HG02610 (cell line): ENCODE data around the gene ATAD2B.
A peak's percentile ranks its signal among the peaks of the same experiment; 100 is the strongest.
"Not testable (repeated sequence)": the region's sequence is repeated elsewhere in the genome, so short reads cannot be mapped to it uniquely, and the experiment has no call there.

Source experiments
- ATAC-seq: cut with Tn5 transposase; IDR thresholded peaks from one replicate; pipeline ENCODE4 v1.9.1; 2021; ENCODE audit warnings: mild to moderate bottlenecking, moderate library complexity; ENCODE audit not compliant: unreplicated experiment

ATAD2B gene

DNA sequence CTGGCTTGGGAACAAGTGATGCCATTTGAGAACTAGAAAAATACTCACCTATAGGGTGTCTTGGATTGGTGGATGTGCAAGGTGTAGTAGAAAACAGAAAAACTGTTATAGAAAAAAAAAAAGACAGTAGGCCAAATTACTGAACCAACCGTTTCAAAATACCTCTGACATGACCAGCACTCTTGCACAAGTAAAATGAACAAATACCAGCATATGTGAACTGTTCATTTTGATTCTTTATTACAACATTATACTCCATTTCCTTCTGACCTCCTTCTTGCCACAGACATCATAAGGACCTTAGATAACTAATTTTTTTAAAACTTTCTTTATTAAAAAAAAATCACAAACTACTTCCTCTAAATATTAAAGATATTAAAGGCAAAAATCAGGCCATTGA is 125.5 kb downstream of the ATAD2B start:
- no peak for ATAC-seq

GRCh38 chr2:23794234-23794633 is 132.7 kb downstream of the ATAD2B start:
- ATAC-seq: no peak

- no peak for ATAC-seq
Measured at GRCh38 chr2:23793476-23793875, 133.4 kb downstream of the ATAD2B start.

- no peak for ATAC-seq
Measured at GRCh38 chr2:23791030-23791429, 135.9 kb downstream of the ATAD2B start.

DNA sequence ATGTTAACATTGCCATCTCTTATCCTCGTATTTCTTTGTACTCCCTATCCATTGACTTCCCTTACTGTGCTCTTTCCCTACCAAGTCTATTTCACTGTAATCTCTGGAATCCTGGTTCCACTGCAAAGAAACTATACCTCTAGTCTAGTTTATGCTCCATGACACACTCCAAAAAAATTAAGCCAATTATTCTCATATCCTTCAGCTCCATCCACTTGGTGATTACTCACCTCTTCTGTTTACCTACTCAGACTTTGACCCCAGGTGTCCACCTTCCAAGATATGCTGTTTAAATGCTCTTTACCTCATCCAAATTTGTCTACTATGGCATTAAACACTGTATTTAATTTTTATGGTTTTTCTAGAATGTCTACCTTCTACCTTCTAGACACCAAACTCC is 137.9 kb downstream of the ATAD2B start:
- no peak for ATAC-seq

DNA sequence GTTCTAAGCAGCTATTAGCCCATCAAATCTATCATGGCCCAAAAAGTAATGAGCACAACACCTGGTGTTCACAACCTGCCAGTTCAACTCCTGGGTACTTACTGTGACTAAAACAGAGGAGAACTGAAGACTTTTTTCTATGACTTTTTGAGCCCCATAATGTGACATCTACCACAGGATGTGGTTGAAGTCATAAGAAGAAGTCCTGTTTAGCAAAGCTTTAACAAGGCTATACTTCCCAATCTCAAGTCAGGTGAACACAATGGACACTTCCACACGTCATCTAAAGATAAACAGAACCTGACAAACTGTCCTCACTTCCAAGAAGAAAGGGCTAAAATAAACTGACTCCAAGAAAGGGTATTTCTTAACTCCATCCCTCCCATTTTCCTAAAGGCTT is 138.8 kb downstream of the ATAD2B start:
- ATAC-seq: peak; percentile 89

GRCh38 chr2:23784971-23785370 is 142.0 kb downstream of the ATAD2B start:
- no peak for ATAC-seq

DNA sequence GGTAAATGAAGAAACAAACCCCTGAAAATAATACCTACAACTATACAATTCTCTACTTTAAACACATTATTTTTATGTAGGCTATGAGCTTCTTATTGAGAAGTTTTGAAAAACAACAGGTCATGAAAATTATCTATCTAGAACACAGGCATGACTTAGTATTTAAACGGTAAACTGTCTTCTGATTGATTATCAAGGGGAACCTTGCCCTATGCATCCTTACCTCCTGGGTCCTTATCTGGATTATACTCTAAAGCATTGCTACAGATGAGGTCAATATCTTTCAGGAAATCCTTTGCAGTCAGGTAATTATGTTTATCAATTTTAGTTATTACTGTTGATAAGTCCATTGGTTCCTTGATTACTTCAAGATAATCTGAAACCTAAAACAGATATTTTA is 144.3 kb downstream of the ATAD2B start:
- no peak for ATAC-seq

DNA sequence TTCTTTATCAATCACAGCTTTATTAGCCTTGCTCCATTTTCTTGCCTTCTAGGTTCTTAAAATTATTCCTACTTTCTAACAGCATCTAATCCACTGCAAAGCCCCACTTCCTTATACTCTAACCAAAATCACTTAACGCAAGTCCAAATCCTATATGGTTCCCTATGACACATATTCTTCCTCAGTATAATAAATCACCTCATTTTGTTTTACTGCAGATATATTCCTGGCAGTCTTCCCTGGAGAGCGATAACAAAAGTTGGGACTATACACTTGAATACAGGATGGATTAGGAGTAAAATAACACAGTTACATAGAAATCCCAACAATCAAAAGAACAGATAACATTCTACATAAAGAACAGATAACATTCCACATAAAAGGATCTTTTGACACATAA is 144.8 kb downstream of the ATAD2B start:
- no peak for ATAC-seq

GRCh38 chr2:23780465-23780864 is 146.5 kb downstream of the ATAD2B start:
- not testable (repeated sequence) for ATAC-seq

GRCh38 chr2:23777826-23778225 is 149.1 kb downstream of the ATAD2B start:
- no peak for ATAC-seq

- ATAC-seq: no peak
Measured at GRCh38 chr2:23776021-23776420, 150.9 kb downstream of the ATAD2B start.

DNA sequence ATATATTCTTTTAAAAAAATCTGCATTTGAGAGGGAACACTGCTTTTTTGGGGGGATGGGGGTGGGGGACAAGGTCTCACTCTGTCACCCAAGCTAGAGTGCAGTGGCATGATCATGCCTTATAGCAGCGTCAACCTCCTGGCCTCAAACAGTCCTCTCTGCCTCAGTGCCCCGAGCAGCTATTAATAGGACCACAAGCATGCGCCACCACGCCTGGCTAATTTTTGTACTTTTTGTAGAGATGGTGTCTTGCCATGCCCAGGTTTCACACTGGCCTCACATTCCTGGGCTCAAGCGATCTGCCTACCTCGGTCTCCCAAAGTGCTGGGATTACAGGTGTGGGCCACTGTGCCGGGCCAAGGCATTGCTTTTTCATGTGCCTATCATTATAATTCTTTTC is 154.2 kb downstream of the ATAD2B start:
- no peak for ATAC-seq

DNA sequence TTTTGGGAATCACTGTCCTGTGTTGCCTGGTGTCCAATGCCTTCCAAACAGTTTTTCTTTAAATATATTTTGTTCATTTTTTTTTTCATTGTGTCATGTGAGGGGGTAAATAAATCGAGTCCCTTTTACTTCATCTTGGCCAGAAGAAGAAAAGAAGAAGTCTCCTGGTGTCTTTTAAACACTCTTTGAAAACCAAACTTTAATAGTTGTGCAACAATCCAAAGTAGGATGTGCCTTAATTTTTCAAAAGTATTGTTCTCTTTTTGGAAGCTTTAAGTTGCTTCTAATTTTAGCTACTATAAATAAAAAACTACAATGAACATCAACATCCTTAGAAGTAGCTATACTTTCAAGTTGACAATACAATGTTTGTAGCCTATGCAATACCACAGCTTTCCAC is 154.9 kb downstream of the ATAD2B start:
- no peak for ATAC-seq

DNA sequence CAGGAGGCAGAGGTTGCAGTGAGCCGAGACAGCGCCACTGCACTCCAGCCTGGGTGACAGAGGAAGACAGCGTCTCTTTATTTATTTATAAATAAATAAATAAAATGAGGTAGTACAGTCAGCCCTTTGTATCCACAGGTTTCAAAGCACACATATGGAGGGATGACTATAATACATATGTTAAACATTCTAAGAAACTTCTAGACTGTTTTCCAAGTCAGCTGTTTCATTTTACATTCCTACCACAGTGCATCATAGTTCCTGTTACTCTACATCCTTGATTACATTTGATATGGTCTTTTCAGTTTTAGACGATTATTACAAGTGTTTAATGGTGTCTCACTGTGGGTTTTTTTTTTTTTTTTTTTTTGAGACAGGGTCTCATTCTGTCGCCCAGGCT is 157.6 kb downstream of the ATAD2B start:
- no peak for ATAC-seq

DNA sequence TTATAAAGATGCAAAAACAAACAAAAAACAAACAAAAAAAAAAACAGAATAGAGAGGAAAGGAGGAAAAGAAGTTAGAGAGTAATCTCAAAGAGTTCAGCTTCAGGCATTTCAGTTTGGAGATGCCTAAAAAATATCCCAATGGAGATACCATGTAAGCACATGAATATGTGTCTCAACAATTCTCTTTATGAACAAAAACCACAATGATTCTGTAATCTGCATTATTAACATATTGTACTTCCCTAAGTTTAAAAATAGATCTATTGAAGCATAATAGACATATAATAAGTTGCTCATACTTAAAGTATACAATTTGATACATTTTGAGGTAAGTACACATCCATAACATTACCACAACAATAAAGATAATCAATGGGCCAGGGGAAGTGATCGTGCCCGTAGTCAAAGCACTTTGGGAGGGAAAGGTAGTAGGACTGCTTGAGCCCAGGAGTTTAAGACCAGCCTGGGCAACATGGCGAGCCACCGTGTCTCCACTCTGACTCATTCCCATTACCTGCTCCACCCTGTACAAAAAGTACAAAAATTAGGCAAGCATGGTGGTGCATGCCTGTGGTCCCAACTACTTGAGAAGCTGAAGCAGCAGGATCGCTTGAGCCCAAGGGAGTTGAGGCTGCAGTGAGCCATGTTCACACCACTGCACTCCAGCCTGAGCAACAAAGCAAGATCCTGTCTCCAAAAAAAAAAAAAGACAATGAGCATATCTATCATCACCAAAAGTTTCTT is 158.9 kb downstream of the ATAD2B start:
- no peak for ATAC-seq

GRCh38 chr2:23762141-23762540 is 164.8 kb downstream of the ATAD2B start:
- ATAC-seq: no peak

DNA sequence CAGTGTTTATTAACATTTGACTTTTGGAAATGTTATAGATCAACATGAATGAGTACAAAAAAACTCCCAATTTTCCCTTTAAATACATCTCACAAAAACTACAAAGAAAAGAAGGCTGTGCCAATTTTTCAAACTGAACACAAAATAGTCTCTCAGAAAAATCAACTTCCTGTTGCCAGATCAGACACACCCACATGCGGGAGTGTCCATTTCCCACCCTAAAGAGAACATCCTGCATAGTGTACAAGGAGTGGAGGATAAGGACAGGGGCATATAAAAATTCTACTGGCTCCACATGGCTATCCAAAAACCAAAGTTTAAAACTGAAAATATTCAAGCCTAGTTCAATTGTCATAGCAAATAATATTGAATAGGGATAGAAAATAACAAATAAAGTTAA is 165.3 kb downstream of the ATAD2B start:
- no peak for ATAC-seq

DNA sequence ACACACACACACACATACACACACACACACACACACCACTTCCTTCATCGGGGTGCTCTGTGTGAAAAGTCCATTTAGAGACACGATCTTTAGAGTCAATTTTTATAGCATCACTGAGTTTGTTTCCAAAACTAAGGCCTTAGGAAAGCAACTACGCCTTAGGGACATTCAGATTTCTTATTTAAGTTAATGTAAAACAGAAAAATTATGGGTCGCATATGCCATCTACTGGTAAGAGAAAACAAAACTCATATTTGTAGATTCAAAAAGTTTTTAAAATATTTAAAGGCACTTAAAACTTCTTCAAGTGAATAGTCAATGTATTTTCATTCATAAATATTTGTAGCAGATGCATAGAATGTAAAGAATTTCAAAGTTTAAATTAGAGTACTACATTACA is 166.2 kb downstream of the ATAD2B start:
- ATAC-seq: no peak

DNA sequence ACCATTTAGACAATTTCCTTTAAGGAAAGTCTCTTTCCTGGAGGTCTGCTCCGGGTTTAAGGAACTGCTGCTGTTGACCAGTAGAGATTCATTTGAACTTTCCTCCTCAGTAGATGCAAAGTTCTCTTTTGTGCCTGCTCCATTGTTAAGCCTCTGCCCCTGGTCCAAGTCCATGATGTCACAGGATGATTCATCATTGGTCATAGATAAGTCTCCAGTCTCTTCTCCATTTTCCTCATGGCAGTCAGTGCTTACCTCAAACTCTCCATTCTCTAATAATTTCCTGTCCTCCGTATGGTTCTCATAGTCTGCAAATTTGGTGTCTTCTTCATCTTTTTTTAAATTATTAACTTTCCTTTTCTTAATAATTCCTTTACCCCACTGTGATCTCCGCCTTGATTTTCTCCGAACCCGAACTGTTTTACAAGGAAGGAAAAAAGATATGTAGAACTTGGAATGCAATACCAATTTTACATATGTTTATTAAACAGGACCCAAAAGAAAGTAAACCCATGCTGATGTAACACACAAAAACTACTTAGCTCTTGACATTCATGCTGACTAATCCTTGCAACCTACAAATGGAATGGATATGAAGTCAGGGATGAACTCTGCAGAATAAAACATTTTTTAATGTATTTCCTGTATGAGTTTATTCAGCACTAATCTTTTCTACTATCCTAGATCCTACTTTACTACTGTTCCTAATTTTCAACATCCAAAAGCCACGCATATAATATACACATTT is 169.1 kb downstream of the ATAD2B start:
- ATAC-seq: no peak

DNA sequence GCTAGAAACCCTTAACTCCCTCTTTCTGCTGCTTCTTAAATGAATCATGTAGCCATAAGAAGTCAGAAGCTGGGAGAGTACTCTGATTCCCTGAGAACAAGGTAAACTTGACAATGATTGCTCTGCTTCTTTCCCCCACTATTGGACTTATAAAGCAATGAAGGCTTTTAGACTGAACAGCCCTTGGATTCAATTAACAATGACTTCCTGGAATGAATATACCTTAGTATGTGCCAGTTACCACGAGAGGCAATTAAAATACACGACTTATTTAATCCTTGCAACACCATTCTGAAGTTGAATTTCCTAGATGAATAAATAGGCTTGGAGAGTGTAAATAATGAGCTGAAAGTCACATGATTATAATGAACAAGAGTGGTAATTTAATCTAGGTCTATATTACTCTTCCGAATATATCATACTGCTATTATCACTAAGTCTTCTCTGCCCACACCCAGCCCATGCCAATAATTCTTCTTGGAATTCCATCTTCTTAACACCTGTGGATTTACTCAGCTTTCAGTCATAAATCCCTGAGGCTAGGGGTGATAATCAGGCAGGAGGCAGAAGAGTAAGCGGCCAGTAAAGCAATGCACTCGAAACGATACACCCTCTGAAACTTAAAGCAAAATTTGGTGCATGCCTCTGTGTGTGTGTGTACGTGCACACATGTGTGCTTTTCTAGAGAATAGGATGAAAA is 170.2 kb downstream of the ATAD2B start:
- ATAC-seq: no peak

- no peak for ATAC-seq
Measured at GRCh38 chr2:23754970-23755369, 172.0 kb downstream of the ATAD2B start.
